ENCODE results near the gene CFAP74. TPM values are rescaled to one million over a fixed set of nuclear protein-coding genes. Genes with fewer than 3 reads are reported as not detected.
A peak's percentile ranks its signal among the peaks of the same experiment; 100 is the strongest.

The CFAP74 gene
- polyA plus RNA-seq, 5 donors = 1.5 to 4.3 (median 2.8) TPM

- DNase-seq = no peak
Observed at GRCh38 chr1:2042830-2043773, 39.5 kb upstream of the CFAP74 start.

- DNase-seq = no peak
Observed at GRCh38 chr1:2041887-2042286, 38.3 kb upstream of the CFAP74 start.

DNA sequence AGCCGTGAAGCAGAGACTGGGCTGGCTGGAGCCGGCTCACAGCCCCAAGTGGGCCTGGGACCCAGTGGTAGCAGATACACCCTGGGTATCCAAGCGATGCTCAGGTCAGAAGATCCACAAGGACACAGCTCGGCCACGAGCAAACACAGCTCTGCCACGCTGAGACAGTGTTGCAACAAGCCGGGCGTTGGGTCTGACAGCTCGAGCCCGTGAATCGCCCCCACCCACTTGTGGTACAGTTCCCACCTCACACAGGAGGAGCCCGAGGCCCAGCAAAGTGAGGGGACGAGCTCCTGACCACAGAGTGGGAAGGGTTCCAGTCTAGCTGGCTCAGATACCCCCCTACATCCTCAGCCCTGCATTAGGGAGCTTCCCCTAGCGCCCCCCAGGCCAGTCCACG lies 37.7 kb upstream of the CFAP74 start:
- DNase-seq = no peak

- no peak for DNase-seq
Observed at GRCh38 chr1:2039251-2039650, 35.7 kb upstream of the CFAP74 start.

GRCh38 chr1:2038229-2038628 lies 34.6 kb upstream of the CFAP74 start:
- DNase-seq = no peak

- no peak for DNase-seq
Observed at GRCh38 chr1:2037314-2037979, 33.9 kb upstream of the CFAP74 start.

GRCh38 chr1:2036287-2036686 lies 32.7 kb upstream of the CFAP74 start:
- DNase-seq = no peak

DNA sequence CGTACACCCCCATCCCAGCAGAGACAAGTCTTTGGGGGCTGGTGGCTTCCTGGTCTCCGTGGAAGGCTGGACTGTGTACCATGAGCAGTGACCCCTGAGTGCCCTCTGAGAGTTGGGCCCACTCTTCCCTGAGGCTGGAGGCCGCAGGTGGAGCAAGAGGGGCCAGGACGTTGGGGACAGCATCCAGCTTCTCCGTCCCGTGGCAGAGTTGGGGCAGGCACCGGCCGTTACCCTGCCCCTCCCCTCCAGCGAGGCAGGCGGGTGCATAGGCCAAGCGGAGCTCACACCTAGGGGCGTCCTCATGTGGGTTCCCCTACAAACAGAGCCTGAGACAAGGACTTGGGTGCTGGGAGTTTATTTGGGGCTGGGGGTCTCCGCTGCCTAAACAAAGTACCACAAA lies 29.6 kb upstream of the CFAP74 start:
- no peak for DNase-seq

DNA sequence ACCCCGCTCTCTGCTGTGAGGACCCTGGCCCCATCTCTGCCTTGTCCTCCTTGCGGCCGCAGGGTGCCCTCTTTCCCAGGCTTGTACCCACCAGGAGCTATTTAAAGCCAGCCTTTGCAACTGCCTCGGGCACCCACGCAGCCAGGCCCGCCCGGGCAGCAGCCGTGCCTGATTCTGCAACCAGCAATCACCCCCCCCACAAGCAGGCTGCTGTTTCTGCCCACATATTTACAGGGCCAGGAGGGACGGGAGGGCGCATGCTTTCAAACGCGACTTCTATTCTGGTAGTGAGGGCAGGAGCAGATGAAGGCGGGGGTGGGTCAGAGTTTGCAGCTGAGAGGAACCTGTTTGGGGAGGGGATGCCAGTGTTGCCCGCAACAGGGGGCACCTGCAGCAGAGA lies 29.2 kb upstream of the CFAP74 start:
- no peak for DNase-seq

DNA sequence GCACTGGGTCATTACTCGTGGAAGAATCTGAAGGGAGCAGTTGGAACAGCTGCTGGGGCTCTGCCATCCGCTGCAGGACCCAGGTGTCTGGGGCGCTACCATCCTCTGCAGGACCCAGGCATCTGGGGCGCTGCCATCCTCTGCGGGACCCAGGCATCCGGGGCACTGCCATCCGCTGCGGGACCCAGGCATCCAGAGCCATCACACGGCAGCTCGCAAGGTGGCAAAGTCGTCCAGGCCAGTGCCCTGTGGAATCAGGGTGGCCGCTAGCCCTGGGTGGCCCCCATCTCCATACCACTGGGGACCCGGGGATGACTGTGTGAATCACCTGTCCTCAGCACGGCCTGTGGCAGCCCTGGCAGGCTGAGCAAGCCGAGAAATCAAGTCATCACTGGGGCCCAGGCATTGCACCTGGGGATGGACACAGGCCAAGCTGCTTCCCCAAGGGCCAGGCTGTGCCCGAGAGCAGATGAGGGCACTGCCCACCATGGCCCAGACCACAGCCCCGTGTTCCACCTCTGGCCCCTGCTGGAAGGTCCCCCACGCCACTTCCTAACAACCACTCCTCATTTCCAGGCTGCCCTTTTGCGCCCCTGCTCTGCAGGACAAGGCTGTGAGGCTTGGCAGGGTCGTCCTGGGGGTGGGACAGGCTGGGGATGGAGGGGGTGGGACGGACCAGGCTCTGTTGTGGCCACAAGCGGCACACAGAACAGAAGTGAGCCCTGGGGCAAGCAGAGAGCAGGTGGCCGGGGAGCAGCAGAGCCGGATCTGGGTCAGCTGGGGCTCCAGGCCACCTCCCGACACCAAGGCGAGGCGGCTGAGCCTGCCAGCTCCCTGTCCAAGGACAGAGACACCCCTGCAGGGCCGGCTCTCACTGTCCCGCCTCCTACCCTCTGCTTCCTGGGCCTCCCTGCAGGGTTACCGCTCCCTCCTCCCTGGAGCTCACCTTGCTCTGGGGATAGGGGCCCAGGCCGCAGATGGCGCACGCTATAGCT lies 28.3 kb upstream of the CFAP74 start:
- DNase-seq = no peak

DNA sequence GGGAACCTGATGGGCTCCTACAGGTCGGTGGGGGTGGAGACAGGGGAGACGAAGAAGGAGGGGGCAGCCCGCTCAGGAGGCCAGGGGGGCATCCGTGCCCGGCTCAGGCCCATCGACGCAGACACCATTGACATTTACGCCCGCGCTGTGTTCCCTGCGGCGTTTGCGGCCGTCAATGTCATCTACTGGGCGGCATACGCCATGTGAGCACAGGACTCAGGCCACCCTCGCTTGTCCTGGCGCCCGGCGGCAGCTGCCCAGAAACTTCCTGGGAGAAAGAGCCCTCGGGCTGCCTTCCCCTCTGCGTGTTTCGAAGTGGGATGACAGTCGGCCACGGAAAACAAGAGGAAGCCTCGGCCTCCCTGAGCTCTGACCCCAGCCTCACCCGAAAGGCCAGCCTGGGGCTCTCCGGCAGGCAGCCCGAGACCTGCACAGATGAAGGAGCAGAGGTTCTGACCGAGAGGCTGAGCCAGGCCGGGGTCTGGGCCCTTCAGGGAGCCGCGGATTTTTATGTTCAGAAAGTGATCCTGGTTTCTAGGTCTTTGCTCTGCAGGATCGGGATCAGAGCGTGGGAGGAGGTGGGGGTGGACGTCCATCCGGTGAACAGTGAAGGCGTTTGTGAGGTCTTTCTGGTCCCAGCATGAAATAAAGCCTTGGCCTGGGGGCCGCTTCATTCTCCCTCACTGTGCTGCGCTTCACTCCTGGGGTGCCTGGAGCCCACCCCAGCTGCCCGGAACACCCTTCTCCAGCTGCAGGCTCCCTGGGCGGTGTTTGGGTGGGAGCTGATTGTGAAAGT lies 26.7 kb upstream of the CFAP74 start:
- no peak for DNase-seq

GRCh38 chr1:2029561-2029960 lies 26.0 kb upstream of the CFAP74 start:
- DNase-seq = no peak

DNA sequence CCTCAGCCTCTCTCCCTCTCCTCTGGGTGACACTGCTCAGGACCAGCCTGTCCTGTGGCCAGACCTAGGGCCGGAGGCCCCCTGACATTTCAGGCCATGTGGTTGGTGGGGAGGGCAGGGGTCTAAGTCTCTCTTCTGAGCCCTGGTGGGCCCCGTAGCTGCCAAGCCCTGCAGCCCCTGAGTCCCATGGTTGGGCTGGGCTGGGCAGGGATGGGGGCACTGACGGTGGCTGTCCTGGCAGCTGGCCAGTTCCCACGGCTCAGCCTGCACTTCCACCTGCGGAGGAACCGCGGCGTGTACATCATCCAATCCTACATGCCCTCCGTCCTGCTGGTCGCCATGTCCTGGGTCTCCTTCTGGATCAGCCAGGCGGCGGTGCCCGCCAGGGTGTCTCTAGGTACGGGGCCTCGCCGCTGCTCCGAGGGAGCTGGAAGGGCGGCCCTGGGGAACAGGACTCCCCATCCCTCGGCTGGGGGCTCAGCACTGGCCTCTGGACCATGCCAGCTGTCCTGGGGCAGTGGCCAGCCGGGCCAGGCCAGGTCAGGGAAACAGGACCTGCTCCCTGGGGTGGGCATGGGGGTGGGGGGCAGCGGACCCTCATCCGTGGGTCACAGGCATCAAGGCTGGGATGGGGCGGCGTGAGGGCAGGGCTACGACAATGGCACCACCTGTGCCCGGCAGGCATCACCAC lies 25.4 kb upstream of the CFAP74 start:
- no peak for DNase-seq

DNA sequence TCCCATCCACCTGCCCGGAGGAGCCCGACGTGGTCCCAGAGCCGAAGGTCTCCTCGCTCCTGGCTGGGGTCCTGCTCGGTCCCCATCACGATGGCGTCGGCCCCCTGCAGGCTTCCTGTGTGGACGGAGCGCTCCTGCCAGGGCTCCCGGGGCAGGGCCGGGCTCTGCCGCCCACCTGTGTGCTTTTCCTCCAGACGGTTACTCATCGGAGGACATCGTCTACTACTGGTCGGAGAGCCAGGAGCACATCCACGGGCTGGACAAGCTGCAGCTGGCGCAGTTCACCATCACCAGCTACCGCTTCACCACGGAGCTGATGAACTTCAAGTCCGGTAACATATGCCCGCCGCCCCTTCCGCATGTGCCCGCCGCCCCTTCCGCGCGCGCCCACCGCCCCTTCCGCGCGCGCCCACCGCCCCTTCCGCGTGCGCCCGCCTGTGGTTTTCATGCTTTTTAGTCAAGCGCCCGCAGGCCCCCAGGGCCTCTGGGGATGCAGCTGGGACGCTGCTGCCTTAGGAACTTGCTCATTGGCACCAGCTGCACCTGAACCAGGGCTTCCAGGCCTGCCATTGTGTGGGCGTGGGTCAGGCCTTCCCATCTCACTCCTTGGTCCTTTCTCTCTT lies 24.5 kb upstream of the CFAP74 start:
- no peak for DNase-seq

DNA sequence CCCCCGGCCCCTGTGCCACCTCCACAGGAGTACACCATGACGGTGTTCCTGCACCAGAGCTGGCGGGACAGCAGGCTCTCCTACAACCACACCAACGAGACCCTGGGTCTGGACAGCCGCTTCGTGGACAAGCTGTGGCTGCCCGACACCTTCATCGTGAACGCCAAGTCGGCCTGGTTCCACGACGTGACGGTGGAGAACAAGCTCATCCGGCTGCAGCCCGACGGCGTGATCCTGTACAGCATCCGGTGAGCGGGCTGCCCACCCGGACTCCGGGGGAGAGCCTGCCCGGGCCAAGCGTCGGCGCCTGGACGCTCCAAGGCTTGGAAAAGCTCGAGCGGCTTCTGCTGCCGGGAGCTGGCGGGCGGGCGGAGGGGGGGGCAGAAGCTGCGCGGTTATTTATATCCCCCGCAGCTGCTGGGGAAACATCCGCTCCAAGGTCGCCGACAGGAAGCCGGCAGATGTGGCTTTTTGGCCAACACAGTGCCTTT lies 21.9 kb upstream of the CFAP74 start:
- peak; percentile 71 to 73 for DNase-seq

DNA sequence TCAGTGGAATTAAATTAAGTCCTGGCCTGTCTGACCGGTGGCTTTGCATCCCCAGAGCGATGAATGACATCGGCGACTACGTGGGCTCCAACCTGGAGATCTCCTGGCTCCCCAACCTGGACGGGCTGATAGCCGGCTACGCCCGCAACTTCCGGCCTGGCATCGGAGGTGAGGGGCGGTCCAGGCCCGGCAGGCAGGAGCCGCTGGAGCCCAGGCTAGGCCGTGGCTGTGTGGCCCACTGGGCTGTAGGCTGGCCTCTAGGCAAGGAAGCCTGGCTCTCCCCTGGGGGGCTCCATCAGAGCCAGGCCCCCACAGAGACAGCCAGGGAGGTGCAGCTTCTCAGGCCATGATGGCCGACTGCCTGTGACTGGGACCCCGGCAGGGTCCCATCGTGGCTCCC lies 21.3 kb upstream of the CFAP74 start:
- no peak for DNase-seq

DNA sequence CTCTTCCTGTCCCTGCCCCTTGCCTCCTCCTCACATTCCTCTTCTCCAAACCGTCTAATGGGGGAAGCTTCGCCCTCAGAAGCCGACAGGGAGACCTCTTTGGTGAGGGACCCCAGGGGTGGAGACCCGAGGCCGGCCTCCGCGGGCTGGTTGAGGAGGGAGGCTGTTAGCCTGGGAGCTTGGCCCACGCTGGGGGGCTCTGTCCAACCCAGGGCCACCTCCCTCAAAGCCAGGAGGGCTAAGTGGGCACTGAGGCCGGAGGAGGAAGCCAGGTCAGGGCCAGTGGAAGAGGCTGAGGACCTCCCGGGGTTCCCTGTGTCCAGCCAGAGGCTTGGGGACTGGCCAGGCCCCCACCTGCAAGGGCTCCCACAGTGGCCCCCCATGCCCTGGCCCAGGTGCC lies 20.9 kb upstream of the CFAP74 start:
- no peak for DNase-seq

DNA sequence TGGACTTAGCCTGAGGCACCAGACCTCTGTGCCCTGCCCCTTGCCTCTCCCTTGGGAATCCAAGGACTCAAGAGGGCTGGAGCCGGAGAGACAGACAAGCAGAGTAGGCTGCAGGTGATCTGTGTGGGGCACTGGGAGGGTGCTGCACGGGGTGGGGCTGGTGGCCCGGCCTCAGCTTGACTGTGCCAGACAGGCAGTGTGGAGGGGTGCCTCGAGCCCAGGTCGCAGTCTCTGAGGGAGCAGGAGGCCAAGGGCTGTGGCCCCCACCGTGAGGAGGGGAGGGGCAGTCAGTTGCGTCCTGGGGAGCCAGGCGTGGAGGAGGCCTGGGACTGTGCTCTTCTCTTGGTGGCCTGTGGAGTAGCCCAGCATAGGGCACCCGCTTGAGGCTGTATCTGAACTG lies 19.6 kb upstream of the CFAP74 start:
- no peak for DNase-seq

- DNase-seq = no peak
Observed at GRCh38 chr1:2022063-2022770, 18.6 kb upstream of the CFAP74 start.

Measured in right lung (tissue), 5 donors.